Measurements from ENCODE around the gene RIPOR3.

The RIPOR3 gene, protein sequence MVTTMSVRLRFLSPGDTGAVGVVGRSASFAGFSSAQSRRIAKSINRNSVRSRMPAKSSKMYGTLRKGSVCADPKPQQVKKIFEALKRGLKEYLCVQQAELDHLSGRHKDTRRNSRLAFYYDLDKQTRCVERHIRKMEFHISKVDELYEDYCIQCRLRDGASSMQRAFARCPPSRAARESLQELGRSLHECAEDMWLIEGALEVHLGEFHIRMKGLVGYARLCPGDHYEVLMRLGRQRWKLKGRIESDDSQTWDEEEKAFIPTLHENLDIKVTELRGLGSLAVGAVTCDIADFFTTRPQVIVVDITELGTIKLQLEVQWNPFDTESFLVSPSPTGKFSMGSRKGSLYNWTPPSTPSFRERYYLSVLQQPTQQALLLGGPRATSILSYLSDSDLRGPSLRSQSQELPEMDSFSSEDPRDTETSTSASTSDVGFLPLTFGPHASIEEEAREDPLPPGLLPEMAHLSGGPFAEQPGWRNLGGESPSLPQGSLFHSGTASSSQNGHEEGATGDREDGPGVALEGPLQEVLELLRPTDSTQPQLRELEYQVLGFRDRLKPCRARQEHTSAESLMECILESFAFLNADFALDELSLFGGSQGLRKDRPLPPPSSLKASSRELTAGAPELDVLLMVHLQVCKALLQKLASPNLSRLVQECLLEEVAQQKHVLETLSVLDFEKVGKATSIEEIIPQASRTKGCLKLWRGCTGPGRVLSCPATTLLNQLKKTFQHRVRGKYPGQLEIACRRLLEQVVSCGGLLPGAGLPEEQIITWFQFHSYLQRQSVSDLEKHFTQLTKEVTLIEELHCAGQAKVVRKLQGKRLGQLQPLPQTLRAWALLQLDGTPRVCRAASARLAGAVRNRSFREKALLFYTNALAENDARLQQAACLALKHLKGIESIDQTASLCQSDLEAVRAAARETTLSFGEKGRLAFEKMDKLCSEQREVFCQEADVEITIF

DNA sequence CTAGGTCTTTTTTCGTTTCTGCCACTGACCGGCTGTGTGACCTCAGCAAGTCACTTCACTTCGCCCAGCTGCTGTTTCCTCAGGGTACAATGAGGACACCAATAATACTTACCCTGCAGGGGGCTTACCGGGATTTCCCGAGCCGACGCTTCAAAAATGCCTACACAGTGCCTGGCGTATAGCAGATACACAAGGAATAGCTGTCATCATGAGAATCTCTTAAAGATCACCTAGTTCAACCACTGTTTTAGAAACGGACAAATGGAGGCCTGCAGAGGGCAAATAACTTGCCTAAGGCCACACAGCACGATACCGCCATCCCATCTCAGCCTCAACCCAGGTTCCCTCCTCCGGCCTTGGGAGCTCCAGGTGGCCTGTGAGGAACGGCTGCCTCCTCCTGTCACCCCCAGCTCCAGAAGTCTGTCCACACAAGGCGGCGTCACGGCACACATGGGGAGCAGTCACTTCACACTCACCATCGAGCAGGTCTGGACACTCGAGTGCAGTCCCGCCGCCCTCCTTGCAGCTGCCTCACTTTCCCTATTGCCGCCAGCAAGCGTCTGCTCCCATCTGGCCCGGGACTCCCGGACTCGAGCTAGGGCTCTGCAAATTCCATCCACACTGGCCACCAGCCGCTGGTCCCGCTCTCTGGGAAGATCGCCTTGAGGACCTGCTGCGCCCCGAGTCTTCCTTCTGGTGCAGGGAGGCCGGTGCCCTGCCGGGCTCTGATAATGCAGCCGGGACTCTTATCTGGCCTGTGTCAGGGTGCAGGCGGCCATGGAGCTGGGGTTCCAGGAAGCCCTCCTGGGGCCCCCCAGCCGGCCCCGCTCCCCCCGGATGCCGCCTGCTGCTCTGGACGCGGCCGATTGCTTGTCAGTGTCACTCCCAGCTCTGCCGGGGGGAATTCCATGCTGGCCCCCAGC is at the start of gene RIPOR3:
Gene RIPOR3, minus strand, starts transcription at position 893 of the 923 bp plus-strand sequence. Its CDS starts 414 bp downstream, at position 479.
- Histone ChIP-seq H3K27ac (peak within 1 kb of the TSS in 1 of 2 donors; percentile 32), H3K4me3 (peak within 1 kb of the TSS; percentile 63)
- no peak for DNase-seq (ENCODE audit: low spot score)
- no peak for TF ChIP-seq CTCF (IDR thresholded peaks at IDR 0.05)

DNA sequence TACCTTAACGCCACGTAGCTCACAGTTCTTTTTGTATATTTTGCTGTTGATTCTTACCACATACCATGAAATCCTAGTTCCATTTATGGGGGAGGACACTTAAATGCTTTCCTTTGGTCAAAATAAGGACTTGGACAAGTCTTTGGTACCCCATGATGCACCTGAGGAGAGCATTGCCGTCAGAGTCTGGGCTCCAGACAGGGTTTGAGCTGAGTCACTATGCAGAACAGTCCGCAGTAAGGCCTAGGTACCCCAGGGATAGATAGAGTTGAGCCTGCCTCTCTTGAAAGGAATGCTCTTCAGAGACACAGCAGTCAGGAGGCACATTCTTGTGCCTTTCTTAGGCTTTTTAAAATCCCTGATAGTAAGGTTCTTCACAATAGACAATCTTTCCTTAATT is 46.0 kb upstream of the RIPOR3 start:
- H3K4me3 ChIP-seq, result no peak overlapping the region
- no peak overlapping the region for H3K27ac ChIP-seq
- TF ChIP-seq CTCF (IDR thresholded peaks at IDR 0.05), result no peak
- no peak for DNase-seq (ENCODE audit: low spot score)

- no peak for DNase-seq (ENCODE audit: low spot score)
- no peak for TF ChIP-seq CTCF (IDR thresholded peaks at IDR 0.05)
- H3K4me3 ChIP-seq, result no peak overlapping the region
- H3K27ac ChIP-seq, result no peak overlapping the region
Measured at GRCh38 chr20:50735813-50736212, 44.5 kb upstream of the RIPOR3 start.

GRCh38 chr20:50734730-50735679 is 43.7 kb upstream of the RIPOR3 start:
- Histone ChIP-seq H3K4me3 (no peak overlapping the region), H3K27ac (no peak overlapping the region)
- DNase-seq (ENCODE audit: low spot score), result no peak
- TF ChIP-seq CTCF (IDR thresholded peaks at IDR 0.05), result no peak

- DNase-seq (ENCODE audit: low spot score), result no peak
- Histone ChIP-seq H3K27ac (peak overlapping the region in 1 of 2 donors; percentile 58), H3K4me3 (peak overlapping the region; percentile 44)
- no peak for TF ChIP-seq CTCF (IDR thresholded peaks at IDR 0.05)
Measured at GRCh38 chr20:50733644-50734349, 42.5 kb upstream of the RIPOR3 start.

Measured in coronary artery (tissue), 2 donors.